GM18505 (cell line): ENCODE measurements around the gene EIF4E1B.
"Not testable (repeated sequence)": the region's sequence is repeated elsewhere in the genome, so short reads cannot be mapped to it uniquely, and the experiment has no call there.

Source experiments
- ATAC-seq: cut with Tn5 transposase; IDR thresholded peaks from one replicate; pipeline ENCODE4 v1.9.1; 2021; ENCODE audit not compliant: unreplicated experiment
- POLR2A ChIP-seq: IDR thresholded peaks from 4 replicates; pipeline ENCODE4 v1.6.1; 2011; ENCODE audit warnings: borderline replicate concordance; ENCODE audit not compliant: insufficient read depth, insufficient read length; ENCODE audit errors: extremely low read depth

EIF4E1B gene

GRCh38 chr5:176596689-176597416, 33.6 kb upstream of the EIF4E1B start:
- no peak for TF ChIP-seq POLR2A
- ATAC-seq, result peak; percentile 61

DNA sequence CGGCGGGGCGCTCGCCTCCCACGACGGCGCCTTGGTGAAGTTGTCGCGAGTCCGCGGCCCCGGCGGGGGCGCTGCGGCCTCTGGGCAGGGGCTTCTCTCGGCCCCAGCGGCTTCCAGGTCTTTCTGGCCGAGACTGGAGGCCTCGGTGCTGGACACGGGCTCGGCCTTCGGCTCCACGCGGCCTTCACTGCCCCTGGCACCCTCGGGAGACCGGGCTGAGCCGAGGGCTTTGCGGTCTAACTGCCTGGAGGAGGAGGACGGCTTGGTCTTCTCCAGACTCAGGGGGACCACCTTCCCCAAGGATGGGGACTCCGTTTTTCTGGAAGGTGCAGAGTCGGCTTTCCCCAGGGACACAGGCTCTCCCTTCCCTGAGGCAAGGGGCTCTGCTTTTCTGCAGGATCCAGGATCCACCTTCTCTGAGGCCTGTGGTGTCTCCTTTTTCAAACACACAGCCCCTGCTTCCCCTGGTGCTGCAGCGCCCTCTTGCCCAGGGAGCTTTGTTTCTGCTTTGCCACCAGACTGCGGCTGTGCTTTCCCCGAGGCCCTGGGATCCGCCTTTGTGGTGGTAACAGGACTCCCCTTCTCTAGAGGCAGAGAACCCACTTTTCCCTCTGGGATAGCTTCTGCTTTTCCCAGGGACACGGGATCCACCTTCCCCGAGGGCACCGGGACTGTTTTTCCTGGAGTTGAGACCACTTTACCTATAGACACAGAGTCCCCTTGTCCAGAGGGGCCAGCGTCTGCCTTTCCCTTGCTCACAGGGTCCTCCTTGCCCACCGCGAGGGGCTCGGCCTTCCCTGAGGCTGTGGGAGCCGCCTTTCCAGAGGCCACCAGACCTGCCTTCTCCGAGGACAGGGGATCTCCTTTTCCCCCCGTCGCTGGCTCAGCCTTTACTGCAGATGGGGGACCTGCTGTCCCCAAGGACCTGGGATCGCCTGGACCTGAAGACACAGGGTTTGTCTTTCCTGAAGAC, 32.8 kb upstream of the EIF4E1B start:
- no peak for ATAC-seq
- no peak for TF ChIP-seq POLR2A

DNA sequence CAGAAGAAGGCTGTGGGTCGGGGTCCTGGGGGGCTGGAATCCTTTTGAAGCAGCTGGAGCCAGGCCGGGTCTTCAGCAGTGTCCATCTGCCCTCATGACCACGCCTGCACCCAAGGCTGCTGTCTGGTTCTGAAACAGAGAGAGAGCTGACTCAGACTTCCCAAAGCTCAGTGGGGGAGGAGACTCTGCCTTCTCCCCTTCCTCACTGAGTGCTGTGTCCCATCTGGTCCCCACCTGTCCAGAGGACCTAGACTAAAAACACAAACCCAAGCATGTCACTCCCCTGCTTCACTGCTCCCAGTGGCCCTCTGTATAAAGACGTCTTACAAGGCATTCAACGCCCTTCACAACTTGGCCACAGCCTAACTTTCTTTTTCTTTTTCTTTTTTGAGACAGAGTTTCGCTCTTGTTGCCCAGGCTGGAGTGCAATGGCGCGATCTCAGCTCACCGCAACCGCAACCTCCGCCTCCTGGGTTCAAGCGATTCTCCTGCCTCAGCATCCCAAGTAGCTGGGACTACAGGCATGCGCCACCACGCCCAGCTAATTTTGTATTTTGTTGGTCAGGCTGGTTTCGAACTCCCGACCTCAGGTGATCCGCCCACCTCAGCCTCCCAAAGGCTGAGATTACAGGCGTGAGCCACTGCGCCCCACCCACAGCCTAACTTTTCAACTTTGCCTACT, 30.6 kb upstream of the EIF4E1B start:
- ATAC-seq, result not testable (repeated sequence)

GRCh38 chr5:176601901-176602482, 28.5 kb upstream of the EIF4E1B start:
- no peak for ATAC-seq
- no peak for TF ChIP-seq POLR2A

GRCh38 chr5:176603091-176603490, 27.4 kb upstream of the EIF4E1B start:
- TF ChIP-seq POLR2A, result no peak
- ATAC-seq, result no peak

- ATAC-seq, result no peak
- TF ChIP-seq POLR2A, result no peak
These were observed 24.4 kb upstream of the EIF4E1B start for GRCh38 chr5:176606032-176606431.

GRCh38 chr5:176606875-176607274, 23.6 kb upstream of the EIF4E1B start:
- no peak for ATAC-seq

DNA sequence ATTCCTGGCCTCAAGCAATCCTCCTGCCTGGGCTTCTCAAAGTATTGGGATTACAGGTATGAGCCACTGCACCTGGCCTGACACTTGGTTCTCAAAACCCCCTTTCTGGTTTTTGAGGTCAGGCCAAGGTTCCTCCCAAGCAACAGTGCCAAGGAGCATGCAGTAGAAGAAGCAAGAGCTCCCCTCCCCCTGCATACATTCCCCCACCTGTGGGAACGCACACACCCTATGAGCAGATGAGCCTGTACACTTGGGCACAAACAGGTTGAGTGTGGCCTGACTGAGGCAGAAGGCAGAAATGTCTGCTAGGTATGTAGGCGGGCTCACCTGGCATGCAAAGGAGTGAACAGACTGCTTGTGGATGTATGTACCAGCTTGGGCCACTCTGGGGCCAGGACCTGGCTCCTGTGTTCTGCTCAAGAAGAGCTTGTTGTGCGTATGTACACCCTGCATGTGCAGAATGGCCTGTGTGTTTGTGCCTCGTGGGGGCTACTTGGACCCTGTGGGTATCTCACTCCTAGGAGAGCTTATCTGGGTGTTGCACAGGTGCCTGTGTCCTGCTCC, 22.3 kb upstream of the EIF4E1B start:
- no peak for TF ChIP-seq POLR2A
- no peak for ATAC-seq

More at GRCh38 chr5:176606875-176607274, 23.6 kb upstream of the EIF4E1B start:
- no peak for TF ChIP-seq POLR2A

DNA sequence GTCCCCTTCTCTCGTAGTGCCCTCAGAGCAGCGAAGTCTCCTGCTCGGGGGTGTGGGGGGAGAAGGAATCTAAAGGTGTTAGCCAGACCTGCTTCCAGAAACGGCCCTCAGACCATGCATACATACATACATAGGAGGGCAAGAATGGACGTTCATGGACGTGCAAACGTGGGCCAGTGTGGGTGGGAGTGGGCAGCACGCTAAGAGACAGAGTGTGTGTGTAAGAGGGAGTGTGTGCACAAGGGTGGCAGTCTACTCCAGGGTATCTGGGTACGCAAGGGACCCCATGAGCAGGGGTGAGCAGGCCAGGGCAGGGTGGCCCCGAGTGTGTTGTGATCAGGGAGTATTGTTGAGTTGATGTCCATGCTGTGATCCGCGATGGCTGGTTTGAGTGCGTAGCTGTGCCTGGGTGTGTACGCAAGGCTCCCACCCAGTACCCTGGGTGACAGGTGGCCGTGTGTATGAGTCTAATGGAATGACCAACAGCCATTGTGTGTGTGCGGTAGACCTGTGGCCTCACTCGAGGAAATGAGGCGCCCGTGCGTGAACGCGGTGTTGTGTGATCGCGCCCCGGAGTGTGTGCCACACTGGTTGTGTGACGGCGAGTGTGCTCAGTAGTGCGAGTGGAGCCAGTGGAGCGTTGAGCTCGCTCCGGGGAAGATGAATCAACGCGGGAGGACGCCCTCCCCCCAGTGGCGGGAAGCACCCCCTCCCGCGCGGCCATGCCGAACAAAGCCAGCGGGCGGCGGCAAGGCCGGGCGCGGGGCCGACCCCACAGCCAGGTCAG, 21.3 kb upstream of the EIF4E1B start:
- no peak for TF ChIP-seq POLR2A
- ATAC-seq, result peak; percentile 20

- TF ChIP-seq POLR2A, result no peak
- peak; percentile 81 for ATAC-seq
These were observed 20.6 kb upstream of the EIF4E1B start, which contains the start of gene GPRIN1 for GRCh38 chr5:176609724-176610434. Gene GPRIN1 (minus strand): TSS chr5:176610156. CDS start chr5:176599834, 10,322 bp downstream.

GRCh38 chr5:176610435-176610773, 20.1 kb upstream of the EIF4E1B start:
- no peak for ATAC-seq
- TF ChIP-seq POLR2A, result no peak

DNA sequence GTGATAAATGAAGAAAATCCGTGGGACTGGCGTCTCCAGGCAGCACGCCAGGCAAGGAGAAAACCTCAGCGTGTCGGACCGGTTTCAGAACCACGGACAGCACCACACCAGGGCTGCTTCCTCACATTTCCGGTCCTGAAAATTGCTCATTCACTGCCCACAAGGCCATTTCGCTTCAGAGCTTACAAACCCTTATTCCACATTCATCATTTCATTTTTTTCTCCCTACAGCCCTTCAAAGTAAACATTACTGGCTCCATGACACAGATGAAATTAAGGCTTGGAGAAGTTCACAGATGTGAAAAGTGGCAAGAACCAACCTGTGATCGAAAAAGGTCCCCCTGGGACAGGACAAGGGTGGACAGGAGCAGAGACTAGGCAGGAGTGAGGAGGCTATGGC, 19.0 kb upstream of the EIF4E1B start:
- ATAC-seq, result no peak
- TF ChIP-seq POLR2A, result no peak

- ATAC-seq, result no peak
- TF ChIP-seq POLR2A, result no peak
These were observed 18.5 kb upstream of the EIF4E1B start for GRCh38 chr5:176612008-176612407.
